DOHH2 (cell line): ENCODE measurements around the gene SOX3.

Experiments used
- CTCF ChIP-seq: fragments of 200-600 bp; sonication (generic); IDR thresholded peaks from one replicate; pipeline ENCODE4 v1.5.1; 2014; ENCODE audit warnings: antibody characterized with exemption, mild to moderate bottlenecking, low read depth, low read length; ENCODE audit not compliant: poor library complexity, severe bottlenecking
- EZH2phosphoT487 ChIP-seq: fragments of 200-600 bp; sonication (generic); IDR thresholded peaks from 2 replicates; pipeline ENCODE4 v1.6.1; 2017; ENCODE audit warnings: borderline replicate concordance, mild to moderate bottlenecking, antibody characterized with exemption, low read length, moderate library complexity, mixed read lengths

- TF ChIP-seq CTCF (no peak), EZH2phosphoT487 (no peak)
Observed at GRCh38 chrX:140503238-140503601, 1.6 kb downstream of the SOX3 start.
